ENCODE measurements around the gene GHRHR. TPM values are rescaled to one million over a fixed set of nuclear protein-coding genes. Genes with fewer than 3 reads are reported as not detected.

Gene GHRHR
- total RNA-seq, 1 donor from 2014 or later, result not detected

DNA sequence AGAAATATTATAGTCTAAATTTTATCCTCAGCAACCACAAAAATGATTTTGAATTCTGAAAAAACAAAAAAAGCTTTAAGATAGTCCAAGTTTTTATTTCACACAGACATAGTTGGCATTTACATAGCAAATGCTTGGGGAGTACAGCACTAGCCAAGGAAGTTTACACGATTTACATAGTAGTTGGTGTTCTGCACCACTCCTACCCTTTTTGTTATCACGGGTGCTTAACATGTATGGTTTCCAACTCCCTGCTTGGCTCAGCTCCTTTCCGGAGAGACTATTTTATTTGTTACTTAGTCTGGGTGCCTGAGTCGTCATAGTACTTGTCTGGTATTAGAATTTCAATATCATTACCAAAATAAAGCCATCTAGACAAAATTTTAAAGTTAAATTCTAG, 8.8 kb upstream of the GHRHR start:
- Histone ChIP-seq H3K27ac (no peak overlapping the region), H3K9me3 (no peaks in the 10 kb centered on the region), H3K36me3 (no peaks in the 10 kb centered on the region), H3K27me3 (ENCODE audit: low read depth) (no peaks in the 10 kb centered on the region), H3K4me1 (no peaks in the 10 kb centered on the region), H3K4me3 (no peak overlapping the region)
- no peak for DNase-seq
- TF ChIP-seq, protein P1, sequence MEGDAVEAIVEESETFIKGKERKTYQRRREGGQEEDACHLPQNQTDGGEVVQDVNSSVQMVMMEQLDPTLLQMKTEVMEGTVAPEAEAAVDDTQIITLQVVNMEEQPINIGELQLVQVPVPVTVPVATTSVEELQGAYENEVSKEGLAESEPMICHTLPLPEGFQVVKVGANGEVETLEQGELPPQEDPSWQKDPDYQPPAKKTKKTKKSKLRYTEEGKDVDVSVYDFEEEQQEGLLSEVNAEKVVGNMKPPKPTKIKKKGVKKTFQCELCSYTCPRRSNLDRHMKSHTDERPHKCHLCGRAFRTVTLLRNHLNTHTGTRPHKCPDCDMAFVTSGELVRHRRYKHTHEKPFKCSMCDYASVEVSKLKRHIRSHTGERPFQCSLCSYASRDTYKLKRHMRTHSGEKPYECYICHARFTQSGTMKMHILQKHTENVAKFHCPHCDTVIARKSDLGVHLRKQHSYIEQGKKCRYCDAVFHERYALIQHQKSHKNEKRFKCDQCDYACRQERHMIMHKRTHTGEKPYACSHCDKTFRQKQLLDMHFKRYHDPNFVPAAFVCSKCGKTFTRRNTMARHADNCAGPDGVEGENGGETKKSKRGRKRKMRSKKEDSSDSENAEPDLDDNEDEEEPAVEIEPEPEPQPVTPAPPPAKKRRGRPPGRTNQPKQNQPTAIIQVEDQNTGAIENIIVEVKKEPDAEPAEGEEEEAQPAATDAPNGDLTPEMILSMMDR (IDR thresholded peaks at IDR 0.05), result no peak
- intact Hi-C loops (cut with DNase I), result no loop called here
- no peak for ATAC-seq

GRCh38 chr7:30956704-30957103, 7.0 kb upstream of the GHRHR start:
- no peak for ATAC-seq

DNA sequence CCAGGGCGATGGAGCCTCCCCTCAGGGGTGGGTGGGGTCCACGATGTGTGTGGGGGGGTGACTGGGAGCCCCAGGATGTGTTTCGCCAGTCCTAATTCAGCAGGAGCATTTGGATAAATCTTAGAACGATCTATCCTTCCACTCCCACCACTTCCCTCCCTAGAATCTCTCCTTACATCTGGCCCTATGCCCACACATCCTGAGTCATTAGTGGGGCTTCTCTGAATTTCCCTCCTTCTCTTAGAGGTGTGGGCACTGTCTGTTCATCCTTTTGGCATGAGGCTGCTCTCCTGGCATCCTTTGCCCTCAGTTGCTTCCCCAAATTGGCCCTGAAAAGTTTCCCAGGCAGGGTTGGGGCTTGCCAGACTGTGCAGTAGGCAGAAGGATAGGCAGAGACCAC, 1.6 kb downstream of the GHRHR start:
- H3K4me3 ChIP-seq, result no peak overlapping the region
- intact Hi-C loops (cut with DNase I), result no loop called here
- TF ChIP-seq, protein P1 (IDR thresholded peaks at IDR 0.05), result no peak
- ATAC-seq (no peak), DNase-seq (no peak)
- no peak overlapping the region for H3K27ac ChIP-seq
- H3K4me1 ChIP-seq, result no peaks in the 10 kb centered on the region
- H3K9me3 ChIP-seq, result no peaks in the 10 kb centered on the region
- no peaks in the 10 kb centered on the region for H3K36me3 ChIP-seq
- no peaks in the 10 kb centered on the region for H3K27me3 ChIP-seq (ENCODE audit: low read depth)

More at GRCh38 chr7:30956704-30957103, 7.0 kb upstream of the GHRHR start:
- no peaks in the 10 kb centered on the region for H3K27me3 ChIP-seq (ENCODE audit: low read depth)
- H3K4me1 ChIP-seq, result no peaks in the 10 kb centered on the region
- H3K4me3 ChIP-seq, result no peak overlapping the region
- DNase-seq, result no peak
- TF ChIP-seq, protein P1 (IDR thresholded peaks at IDR 0.05), result no peak
- H3K36me3 ChIP-seq, result no peaks in the 10 kb centered on the region
- no peaks in the 10 kb centered on the region for H3K9me3 ChIP-seq
- no peak overlapping the region for H3K27ac ChIP-seq
- intact Hi-C loops (cut with DNase I), result no loop called here

- Histone ChIP-seq H3K27ac (no peak overlapping the region), H3K36me3 (no peaks in the 10 kb centered on the region), H3K27me3 (ENCODE audit: low read depth) (no peaks in the 10 kb centered on the region), H3K9me3 (no peaks in the 10 kb centered on the region), H3K4me1 (no peaks in the 10 kb centered on the region), H3K4me3 (no peak overlapping the region)
- TF ChIP-seq, protein P1 (IDR thresholded peaks at IDR 0.05), result no peak
- ATAC-seq, result no peak
- DNase-seq, result no peak
- intact Hi-C loops (cut with DNase I), result no loop called here
Measured at GRCh38 chr7:30965883-30966282, 2.1 kb downstream of the GHRHR start.

DNA sequence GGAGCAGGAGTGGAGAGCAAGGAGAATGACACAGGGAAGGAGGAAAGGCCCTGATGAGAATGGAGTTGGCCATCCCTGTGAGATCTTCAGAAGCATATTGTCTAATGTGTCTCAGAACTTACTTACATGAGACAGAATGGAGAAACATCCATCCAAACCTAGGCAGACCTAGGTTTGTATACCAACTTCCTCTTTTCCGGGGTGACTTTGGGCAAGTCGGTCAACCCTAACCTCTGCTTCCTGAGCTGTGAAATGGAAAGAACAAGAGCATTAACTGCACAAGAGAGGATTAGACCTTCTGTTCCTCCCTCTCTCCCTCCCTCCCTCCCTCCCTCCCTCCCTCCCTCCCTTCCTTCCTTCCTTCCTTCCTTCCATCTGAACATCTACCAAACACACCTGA, 4.5 kb downstream of the GHRHR start:
- TF ChIP-seq, protein P1 (IDR thresholded peaks at IDR 0.05), result no peak
- Histone ChIP-seq H3K27ac (no peak overlapping the region), H3K9me3 (no peaks in the 10 kb centered on the region), H3K4me3 (no peak overlapping the region), H3K4me1 (peaks cover 6% of the 10 kb centered on the region), H3K27me3 (ENCODE audit: low read depth) (no peaks in the 10 kb centered on the region), H3K36me3 (no peaks in the 10 kb centered on the region)
- DNase-seq (no peak), ATAC-seq (no peak)
- intact Hi-C loops (cut with DNase I), result no loop called here
